GM10248 (cell line): ENCODE results near the gene CYBC1.

ENCODE experiments used
- CTCF ChIA-PET: fragments of 300-600 bp; sonication (Branson Sonifier 250); formaldehyde crosslinking; extraction: SDS; loops from one replicate; lab custom pipeline; 2021; ENCODE audit warnings: antibody characterized with exemption; lab: Yijun Ruan, JAX
- POLR2A ChIA-PET: fragments of 350-650 bp; sonication (Branson Sonifier 250); formaldehyde crosslinking; extraction: SDS; loops from one replicate; lab custom pipeline; 2020; ENCODE audit warnings: antibody characterized with exemption; lab: Yijun Ruan, JAX
- DNase-seq: peaks from one replicate; pipeline ENCODE4 v3.0.0; 2012; ENCODE audit errors: extremely low spot score
- TF ChIP-seq, protein P1 (sequence below): IDR thresholded peaks from 2 replicates; pipeline ENCODE4 v1.5.1; 2012; ENCODE audit warnings: mild to moderate bottlenecking, low read depth; ENCODE audit errors: extremely low read depth, missing control alignments, control extremely low read depth

The CYBC1 gene

DNA sequence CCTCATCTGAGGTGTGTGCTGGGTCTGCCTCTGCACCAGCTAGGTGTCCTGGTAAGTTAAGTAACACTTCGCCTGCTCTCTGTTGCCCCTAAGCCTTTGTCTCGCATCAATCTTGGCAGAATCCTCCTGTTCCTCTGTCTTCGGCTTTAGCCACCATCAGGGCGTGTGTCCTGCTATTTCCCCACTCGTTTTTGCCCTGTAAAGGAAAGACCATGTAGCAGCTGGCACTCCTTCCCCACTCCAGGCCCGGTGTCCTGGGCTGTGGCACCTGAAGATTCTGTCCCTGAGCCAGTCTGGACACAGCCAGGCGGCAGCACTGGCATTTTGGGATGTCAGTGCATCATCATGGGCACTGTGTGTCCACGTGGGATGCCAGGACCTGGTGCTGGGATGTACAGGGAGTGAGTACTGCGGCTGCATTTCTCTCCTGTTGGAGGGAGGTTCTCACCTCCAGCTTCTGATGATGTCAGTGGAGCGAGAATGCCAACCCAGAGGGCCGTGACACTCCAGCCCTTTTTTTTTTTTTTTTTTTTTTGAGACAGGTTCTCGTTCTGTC lies 42.8 kb upstream of the CYBC1 start:
- no peak for DNase-seq

DNA sequence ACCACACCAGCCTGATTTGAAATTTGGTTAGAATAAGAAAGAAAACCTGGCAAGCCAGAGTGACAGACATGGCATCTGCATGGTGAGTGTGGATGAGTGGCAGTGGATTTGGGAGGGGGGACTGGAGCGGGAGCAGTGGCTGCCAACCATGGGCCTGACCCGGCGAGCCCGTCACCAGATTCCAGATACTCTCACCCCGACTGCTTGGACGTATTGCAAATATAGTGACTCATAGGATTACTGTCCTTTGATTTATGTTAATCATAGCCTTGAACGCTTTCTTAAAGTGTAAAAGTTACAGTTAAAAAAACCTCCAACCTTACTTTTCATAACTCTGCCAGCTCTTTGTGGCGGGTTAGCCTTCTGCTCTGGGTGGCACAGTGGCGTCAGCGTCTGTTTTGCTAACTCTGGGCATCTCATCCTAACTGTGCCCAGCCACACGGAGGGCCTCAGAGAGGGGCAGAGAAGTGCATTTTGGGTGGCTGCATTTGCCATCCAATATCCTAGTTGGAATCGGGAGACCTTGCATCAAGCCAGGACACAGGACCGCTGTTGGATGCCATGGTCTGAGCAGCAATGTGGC lies 42.2 kb upstream of the CYBC1 start:
- TF ChIP-seq, protein P1, sequence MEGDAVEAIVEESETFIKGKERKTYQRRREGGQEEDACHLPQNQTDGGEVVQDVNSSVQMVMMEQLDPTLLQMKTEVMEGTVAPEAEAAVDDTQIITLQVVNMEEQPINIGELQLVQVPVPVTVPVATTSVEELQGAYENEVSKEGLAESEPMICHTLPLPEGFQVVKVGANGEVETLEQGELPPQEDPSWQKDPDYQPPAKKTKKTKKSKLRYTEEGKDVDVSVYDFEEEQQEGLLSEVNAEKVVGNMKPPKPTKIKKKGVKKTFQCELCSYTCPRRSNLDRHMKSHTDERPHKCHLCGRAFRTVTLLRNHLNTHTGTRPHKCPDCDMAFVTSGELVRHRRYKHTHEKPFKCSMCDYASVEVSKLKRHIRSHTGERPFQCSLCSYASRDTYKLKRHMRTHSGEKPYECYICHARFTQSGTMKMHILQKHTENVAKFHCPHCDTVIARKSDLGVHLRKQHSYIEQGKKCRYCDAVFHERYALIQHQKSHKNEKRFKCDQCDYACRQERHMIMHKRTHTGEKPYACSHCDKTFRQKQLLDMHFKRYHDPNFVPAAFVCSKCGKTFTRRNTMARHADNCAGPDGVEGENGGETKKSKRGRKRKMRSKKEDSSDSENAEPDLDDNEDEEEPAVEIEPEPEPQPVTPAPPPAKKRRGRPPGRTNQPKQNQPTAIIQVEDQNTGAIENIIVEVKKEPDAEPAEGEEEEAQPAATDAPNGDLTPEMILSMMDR: no peak
- ChIA-PET CTCF (interaction anchor here (0.9 to 3.3 kb wide), 6 partner anchors 8 to 61 kb away, joined by 3 to 12 read pairs (median 4); no protein-coding TSS in a partner anchor), POLR2A (interaction anchor here (0.6 to 0.7 kb wide), 3 partner anchors 14 to 43 kb away, joined by 3 to 5 read pairs (median 3); no protein-coding TSS in a partner anchor)
- no peak for DNase-seq

More for the DNA sequence above, 42.8 kb upstream of the CYBC1 start:
- ChIA-PET POLR2A (interaction anchor here (0.6 kb wide), 1 partner anchor 29 kb away, joined by 3 read pairs; no protein-coding TSS in a partner anchor), CTCF (interaction anchor here (0.9 to 3.3 kb wide), 8 partner anchors 9 to 60 kb away, joined by 3 to 12 read pairs (median 5); no protein-coding TSS in a partner anchor)
- TF ChIP-seq, protein P1: no peak

DNA sequence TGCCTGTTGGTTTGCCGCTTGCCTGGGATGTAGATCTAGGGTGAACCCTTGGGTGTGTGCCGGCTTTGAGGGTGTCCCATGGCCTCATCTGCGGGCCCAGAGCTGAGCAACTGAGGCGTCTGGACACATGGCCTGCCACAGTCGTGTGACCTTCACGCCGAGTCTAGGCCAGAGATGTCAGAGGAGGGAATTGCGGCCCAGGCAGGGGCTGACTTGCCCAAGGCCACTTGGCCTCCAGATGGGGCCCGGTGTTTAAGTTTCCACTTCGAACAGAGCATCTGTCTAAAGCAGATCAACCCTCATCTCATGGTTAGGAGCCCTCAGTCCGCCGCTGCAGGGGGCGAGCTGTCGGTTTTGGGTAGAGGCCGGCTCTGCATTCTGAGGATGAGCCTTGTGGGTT lies 41.0 kb upstream of the CYBC1 start:
- ChIA-PET CTCF (interaction anchor here (1.6 to 3.3 kb wide), 3 partner anchors 24 to 62 kb away, joined by 3 to 12 read pairs (median 9); no protein-coding TSS in a partner anchor), POLR2A (no interaction called here)
- no peak for DNase-seq
- TF ChIP-seq, protein P1: no peak

DNA sequence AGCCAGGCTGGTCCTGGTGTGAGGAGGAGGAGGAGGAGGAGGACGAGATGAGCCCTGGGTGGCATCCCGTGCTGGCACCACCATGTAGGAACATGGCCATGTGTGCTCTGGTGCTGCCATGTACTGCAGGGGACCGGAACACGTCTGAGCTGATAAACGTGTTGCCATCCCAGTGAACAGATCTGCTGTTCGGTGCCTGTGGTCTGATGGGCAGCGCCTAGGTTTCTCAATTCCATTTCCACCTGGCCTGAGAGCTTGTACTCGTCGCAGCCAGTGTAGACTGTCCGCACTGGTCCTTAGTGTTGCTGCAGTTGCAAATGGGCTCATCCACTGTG lies 40.6 kb upstream of the CYBC1 start:
- POLR2A ChIA-PET: interaction anchor here (0.8 kb wide), 1 partner anchor 77 kb away, joined by 3 read pairs; no protein-coding TSS in a partner anchor
- CTCF ChIA-PET: interaction anchor here (0.9 to 3.3 kb wide), 3 partner anchors 12 to 62 kb away, joined by 3 to 12 read pairs (median 3); no protein-coding TSS in a partner anchor
- TF ChIP-seq, protein P1: no peak

DNA sequence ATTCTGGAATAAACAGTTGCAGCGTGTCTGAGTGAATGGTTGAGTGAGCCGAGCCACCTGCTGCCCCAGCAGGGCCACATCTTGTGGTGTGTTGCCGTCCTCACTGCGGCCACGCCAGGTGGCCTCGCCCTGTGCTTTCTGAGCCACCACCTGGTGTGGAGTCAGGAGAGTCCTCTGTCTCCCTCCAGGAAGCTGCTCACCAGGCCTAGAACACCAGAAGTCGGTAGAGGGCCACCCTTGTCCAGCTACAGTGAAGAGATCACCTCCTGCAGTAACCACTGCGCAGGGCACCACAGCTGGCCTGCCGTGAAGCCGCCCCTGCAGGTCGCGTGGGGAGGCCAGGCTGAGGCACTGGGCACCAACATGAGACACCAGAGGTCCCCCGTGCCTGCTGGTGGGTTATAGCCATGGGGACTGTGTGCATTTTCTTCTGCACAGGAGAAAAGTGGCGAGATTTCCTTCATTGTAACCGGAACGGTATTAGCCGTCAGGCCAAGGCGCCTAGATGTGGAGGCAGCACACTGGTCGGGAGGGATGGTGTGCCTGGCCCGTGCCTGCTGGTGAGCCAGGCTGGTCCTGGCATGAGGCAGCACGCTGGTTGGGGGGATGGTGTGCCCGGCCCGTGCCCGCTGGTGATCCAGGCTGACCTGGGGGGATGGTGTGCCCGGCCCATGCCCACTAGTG lies 40.1 kb upstream of the CYBC1 start:
- ChIA-PET POLR2A (interaction anchor here (0.8 kb wide), 1 partner anchor 78 kb away, joined by 3 read pairs; no protein-coding TSS in a partner anchor), CTCF (interaction anchor here (0.9 to 1.6 kb wide), 2 partner anchors 12 to 23 kb away, joined by 3 read pairs; no protein-coding TSS in a partner anchor)
- no peak for DNase-seq
- TF ChIP-seq, protein P1: no peak

More for the DNA sequence above, 40.6 kb upstream of the CYBC1 start:
- DNase-seq: no peak

DNA sequence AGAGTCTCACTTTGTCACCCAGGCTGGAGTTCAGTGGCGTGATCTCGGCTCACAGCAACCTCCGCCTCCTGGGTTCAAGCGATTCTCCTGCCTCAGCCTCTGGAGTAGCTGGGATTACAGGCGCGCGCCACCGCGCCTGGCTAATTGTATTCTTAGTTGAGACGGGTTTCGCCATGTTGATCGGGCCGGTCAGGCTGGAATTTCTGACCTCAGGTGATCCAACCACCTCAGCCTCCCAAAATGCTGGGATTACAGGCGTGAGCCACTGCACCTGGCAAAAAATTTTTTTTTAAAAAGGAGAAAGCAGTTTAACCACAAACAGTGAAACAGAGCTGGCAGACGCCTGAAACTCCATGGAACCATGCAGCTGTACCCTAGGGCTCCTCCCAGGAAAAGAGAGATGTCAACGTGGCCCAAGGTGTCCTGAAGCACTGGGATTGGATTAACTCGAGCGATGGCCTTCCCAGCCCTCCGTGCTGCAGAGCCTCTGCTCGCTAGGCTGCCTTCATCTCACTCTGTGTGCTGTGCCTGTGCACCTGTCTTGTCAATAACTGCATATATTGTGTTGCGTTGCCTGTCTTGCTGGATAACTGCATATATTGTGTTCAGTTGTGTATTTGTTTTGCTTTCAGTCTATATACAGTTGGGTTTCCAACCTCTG lies 39.4 kb upstream of the CYBC1 start:
- TF ChIP-seq, protein P1: no peak
- ChIA-PET POLR2A (interaction anchor here (0.8 kb wide), 1 partner anchor 79 kb away, joined by 3 read pairs; no protein-coding TSS in a partner anchor), CTCF (interaction anchor here (1.2 kb wide), 1 partner anchor 30 kb away, joined by 3 read pairs; no protein-coding TSS in a partner anchor)
- DNase-seq: no peak
